ENCODE measurements around the gene LAMA4.

Gene LAMA4

GRCh38 chr6:112298816-112299281, 44.5 kb upstream of the LAMA4 start:
- TF ChIP-seq REST (IDR thresholded peaks at IDR 0.05; ENCODE audit: low read depth) = no peak
- TF ChIP-seq CEBPB (IDR thresholded peaks at IDR 0.05) = no peak
- TF ChIP-seq CREB1 (IDR thresholded peaks at IDR 0.05; ENCODE audit: low read depth) = no peak

DNA sequence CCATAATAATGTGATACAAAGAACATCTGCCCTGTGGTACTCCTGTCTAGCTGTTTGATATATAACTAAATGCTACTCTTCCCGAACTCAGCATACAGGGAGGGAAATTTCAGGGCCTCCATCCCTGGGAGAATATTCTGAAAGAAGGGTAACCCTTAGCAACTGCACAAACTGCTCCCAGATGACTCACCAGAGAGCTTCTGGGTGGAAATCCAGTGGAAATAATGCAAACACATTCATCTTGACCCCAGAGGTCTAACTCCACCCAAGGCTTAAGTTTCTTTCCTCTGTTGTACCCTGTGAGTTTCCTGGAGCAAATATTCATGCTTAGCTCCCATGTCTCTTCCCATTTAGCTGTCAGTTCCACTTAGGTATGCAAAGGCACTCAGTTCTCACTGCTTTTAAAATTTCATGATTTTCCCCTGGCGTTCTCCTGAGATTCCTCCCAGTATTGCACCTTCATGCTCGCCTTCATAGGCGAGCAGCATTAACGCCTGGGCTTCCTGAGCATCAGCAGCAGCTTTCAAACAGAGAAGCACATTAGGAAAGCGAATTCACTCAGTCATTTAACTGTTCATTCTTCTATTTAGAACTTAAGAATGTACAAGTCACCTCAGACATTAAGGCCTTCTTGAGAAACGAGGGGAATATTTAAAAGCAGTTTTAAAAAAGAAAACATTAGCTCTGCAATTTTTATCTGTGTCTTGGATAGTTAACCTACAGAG, 43.8 kb upstream of the LAMA4 start:
- TF ChIP-seq TAF1 (IDR thresholded peaks at IDR 0.05; ENCODE audit: low read depth) (no peak), FOXM1 (IDR thresholded peaks at IDR 0.05; ENCODE audit: borderline replicate concordance, low read depth) (no peak), REST (IDR thresholded peaks at IDR 0.05; ENCODE audit: low read depth) (no peak), USF1 (IDR thresholded peaks at IDR 0.05) (no peak), YY1 (IDR thresholded peaks at IDR 0.05; ENCODE audit: low read depth) (no peak), CREB1 (IDR thresholded peaks at IDR 0.05; ENCODE audit: low read depth) (no peak), TCF12 (IDR thresholded peaks at IDR 0.05; ENCODE audit: low read depth) (no peak), MAX (IDR thresholded peaks at IDR 0.05) (no peak), EP300 (IDR thresholded peaks at IDR 0.05; ENCODE audit: borderline replicate concordance) (no peak), NFIC (IDR thresholded peaks at IDR 0.05) (no peak), CEBPB (IDR thresholded peaks at IDR 0.05) (no peak)

- no peak for TF ChIP-seq TEAD4 (IDR thresholded peaks at IDR 0.05)
- no peak for TF ChIP-seq FOXM1 (IDR thresholded peaks at IDR 0.05; ENCODE audit: borderline replicate concordance, low read depth)
- no peak for TF ChIP-seq EGR1 (IDR thresholded peaks at IDR 0.05)
- TF ChIP-seq RAD21 (IDR thresholded peaks at IDR 0.05; ENCODE audit: low read depth) = no peak
- no peak for TF ChIP-seq TCF12 (IDR thresholded peaks at IDR 0.05; ENCODE audit: low read depth)
- TF ChIP-seq CREB1 (IDR thresholded peaks at IDR 0.05; ENCODE audit: low read depth) = no peak
Measured at GRCh38 chr6:112296694-112297093, 42.3 kb upstream of the LAMA4 start.

DNA sequence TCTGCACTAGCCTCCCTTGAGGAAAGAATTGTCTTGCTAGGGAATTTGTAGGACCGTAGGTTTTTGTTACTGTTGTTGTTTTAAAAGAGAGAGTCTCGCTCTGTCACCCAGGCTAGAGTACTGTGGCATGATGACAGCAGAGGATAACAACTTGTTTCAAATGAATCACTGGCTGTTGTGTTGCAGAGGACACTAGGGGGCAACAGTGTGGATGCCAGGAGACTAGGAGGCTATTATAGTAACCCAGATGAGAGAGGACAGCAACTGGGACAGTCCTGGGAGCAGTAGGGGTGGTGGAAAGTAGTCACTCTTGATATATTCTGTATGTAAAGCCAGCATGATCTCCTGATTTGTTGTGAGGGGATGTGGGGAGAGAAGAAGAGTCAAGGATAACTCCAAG, 41.8 kb upstream of the LAMA4 start:
- TF ChIP-seq NFIC (IDR thresholded peaks at IDR 0.05) (no peak), RAD21 (IDR thresholded peaks at IDR 0.05; ENCODE audit: low read depth) (peak; percentile 31; the same call in 1 of the 2 replicates)

- TF ChIP-seq TAF1 (IDR thresholded peaks at IDR 0.05; ENCODE audit: low read depth) (no peak), CEBPB (IDR thresholded peaks at IDR 0.05) (no peak), EGR1 (IDR thresholded peaks at IDR 0.05) (no peak), ZBTB7A (IDR thresholded peaks at IDR 0.05; ENCODE audit: low read depth) (no peak), TCF12 (IDR thresholded peaks at IDR 0.05; ENCODE audit: low read depth) (no peak), RAD21 (IDR thresholded peaks at IDR 0.05; ENCODE audit: low read depth) (no peak), USF1 (IDR thresholded peaks at IDR 0.05) (no peak), FOXM1 (IDR thresholded peaks at IDR 0.05; ENCODE audit: borderline replicate concordance, low read depth) (no peak), MAX (IDR thresholded peaks at IDR 0.05) (no peak), YY1 (IDR thresholded peaks at IDR 0.05; ENCODE audit: low read depth) (no peak), CREB1 (IDR thresholded peaks at IDR 0.05; ENCODE audit: low read depth) (no peak), NFIC (IDR thresholded peaks at IDR 0.05) (no peak), REST (IDR thresholded peaks at IDR 0.05; ENCODE audit: low read depth) (no peak), EP300 (IDR thresholded peaks at IDR 0.05; ENCODE audit: borderline replicate concordance) (no peak), TEAD4 (IDR thresholded peaks at IDR 0.05) (no peak)
Measured at GRCh38 chr6:112291161-112291762, 36.9 kb upstream of the LAMA4 start.
